ENCODE data around the gene FAM217A.

Gene FAM217A

DNA sequence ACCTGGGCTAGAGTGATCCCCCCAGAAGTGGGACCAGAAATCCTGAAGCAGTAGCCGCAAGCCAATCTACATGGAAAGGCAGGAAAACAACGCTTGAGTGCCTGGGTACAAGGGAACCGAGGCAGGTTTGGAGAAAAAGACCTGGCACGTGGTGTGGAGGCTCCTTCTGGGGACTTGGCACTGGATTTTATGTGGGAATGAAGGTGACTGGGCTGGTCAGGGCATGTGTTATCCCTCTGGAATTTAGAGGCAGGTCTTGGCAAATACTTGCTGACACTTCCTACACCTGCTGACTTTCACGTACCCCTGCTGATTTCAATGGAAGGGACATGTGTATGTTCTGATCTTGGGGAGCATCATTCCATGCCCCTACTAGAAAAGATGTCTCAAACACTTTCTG, 25.0 kb upstream of the FAM217A start:
- H3K79me2 ChIP-seq (ENCODE audit: insufficient read depth, low read depth): no peaks in the 10 kb centered on the region
- no peak overlapping the region; the same call in 1 of the 2 replicates for H2AFZ ChIP-seq (ENCODE audit: low read depth)
- no peak overlapping the region for H3K4me2 ChIP-seq
- H3K27ac ChIP-seq: no peak overlapping the region
- no peaks in the 10 kb centered on the region for H3K4me1 ChIP-seq (ENCODE audit: low read depth, poor library complexity, severe bottlenecking)
- no peak overlapping the region for H3K9ac ChIP-seq
- H4K20me1 ChIP-seq (ENCODE audit: insufficient read depth): no peaks in the 10 kb centered on the region
- no peaks in the 10 kb centered on the region for H3K36me3 ChIP-seq (ENCODE audit: insufficient read depth)
- no peak overlapping the region for H3K4me3 ChIP-seq (IDR thresholded peaks at IDR 0.05; ENCODE audit: insufficient read depth, low read depth, low read length)
- TF ChIP-seq, protein P1, sequence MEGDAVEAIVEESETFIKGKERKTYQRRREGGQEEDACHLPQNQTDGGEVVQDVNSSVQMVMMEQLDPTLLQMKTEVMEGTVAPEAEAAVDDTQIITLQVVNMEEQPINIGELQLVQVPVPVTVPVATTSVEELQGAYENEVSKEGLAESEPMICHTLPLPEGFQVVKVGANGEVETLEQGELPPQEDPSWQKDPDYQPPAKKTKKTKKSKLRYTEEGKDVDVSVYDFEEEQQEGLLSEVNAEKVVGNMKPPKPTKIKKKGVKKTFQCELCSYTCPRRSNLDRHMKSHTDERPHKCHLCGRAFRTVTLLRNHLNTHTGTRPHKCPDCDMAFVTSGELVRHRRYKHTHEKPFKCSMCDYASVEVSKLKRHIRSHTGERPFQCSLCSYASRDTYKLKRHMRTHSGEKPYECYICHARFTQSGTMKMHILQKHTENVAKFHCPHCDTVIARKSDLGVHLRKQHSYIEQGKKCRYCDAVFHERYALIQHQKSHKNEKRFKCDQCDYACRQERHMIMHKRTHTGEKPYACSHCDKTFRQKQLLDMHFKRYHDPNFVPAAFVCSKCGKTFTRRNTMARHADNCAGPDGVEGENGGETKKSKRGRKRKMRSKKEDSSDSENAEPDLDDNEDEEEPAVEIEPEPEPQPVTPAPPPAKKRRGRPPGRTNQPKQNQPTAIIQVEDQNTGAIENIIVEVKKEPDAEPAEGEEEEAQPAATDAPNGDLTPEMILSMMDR (conservative IDR thresholded peaks at IDR 0.05; ENCODE audit: low read depth, low read length): no peak
- H3K27me3 ChIP-seq (ENCODE audit: insufficient read depth, low read depth): no peaks in the 10 kb centered on the region

DNA sequence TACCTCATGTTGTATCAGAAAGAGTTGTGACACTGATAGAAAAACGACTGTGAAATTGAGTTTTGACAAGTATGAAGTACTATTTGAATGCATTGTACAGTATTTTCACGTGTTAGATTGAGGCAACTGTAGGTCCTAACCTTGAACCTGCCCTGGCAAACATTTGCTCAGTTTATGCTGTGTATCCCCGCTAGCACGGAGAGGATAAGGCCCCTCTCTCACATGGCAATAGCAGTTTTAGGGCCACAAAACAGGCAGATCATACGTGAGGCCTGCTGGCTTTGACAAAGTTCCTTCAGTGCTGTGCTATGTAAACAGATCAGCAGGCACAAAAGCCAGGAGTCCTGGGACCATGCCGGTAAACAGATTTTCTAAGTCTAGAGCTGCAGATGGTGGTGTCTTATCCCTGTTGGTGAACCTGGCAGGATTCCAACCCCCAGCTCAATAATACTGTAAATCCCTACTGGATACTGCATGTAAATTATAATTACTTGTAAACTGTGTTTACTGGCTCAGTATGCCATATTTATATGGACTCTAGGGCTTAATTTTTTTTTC, 23.8 kb upstream of the FAM217A start:
- Histone ChIP-seq H3K36me3 (ENCODE audit: insufficient read depth) (no peaks in the 10 kb centered on the region), H3K4me2 (no peak overlapping the region), H3K4me3 (IDR thresholded peaks at IDR 0.05; ENCODE audit: insufficient read depth, low read depth, low read length) (no peak overlapping the region), H3K9ac (no peak overlapping the region), H4K20me1 (ENCODE audit: insufficient read depth) (no peaks in the 10 kb centered on the region), H3K79me2 (ENCODE audit: insufficient read depth, low read depth) (no peaks in the 10 kb centered on the region), H3K27me3 (ENCODE audit: insufficient read depth, low read depth) (no peaks in the 10 kb centered on the region), H3K4me1 (ENCODE audit: low read depth, poor library complexity, severe bottlenecking) (no peaks in the 10 kb centered on the region), H2AFZ (ENCODE audit: low read depth) (no peak overlapping the region), H3K27ac (no peak overlapping the region)
- TF ChIP-seq, protein P1 (conservative IDR thresholded peaks at IDR 0.05; ENCODE audit: low read depth, low read length): no peak

GRCh38 chr6:4101298-4101697, 22.4 kb upstream of the FAM217A start:
- no peak overlapping the region for H3K9ac ChIP-seq
- H3K27me3 ChIP-seq (ENCODE audit: insufficient read depth, low read depth): no peaks in the 10 kb centered on the region
- H3K36me3 ChIP-seq (ENCODE audit: insufficient read depth): no peaks in the 10 kb centered on the region
- TF ChIP-seq, protein P1 (conservative IDR thresholded peaks at IDR 0.05; ENCODE audit: low read depth, low read length): no peak
- H4K20me1 ChIP-seq (ENCODE audit: insufficient read depth): no peaks in the 10 kb centered on the region
- H3K4me2 ChIP-seq: no peak overlapping the region
- no peaks in the 10 kb centered on the region for H3K79me2 ChIP-seq (ENCODE audit: insufficient read depth, low read depth)
- no peak overlapping the region for H3K4me3 ChIP-seq (IDR thresholded peaks at IDR 0.05; ENCODE audit: insufficient read depth, low read depth, low read length)
- H3K4me1 ChIP-seq (ENCODE audit: low read depth, poor library complexity, severe bottlenecking): no peaks in the 10 kb centered on the region
- no peak overlapping the region for H2AFZ ChIP-seq (ENCODE audit: low read depth)
- no peak overlapping the region for H3K27ac ChIP-seq

DNA sequence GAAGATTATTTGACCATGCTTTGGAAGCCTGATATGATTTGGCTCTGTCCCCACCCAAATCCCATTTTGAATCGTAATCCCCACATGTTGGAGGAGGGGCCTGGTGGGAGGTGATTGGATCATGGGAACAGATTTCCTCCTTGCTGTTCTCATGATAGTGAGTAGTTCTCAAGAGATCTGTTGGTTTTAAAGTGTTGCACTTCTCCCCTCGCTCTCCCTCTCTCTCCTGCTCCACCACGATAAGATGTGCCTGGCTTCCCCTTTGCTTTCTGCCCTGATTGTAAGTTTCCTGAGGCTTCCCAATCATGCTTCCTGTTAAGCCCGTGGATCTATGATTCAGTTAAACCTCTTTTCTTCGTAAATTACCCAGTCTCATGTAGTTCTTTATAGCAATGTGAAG, 21.7 kb upstream of the FAM217A start:
- Histone ChIP-seq H3K36me3 (ENCODE audit: insufficient read depth) (no peaks in the 10 kb centered on the region), H2AFZ (ENCODE audit: low read depth) (no peak overlapping the region), H3K4me1 (ENCODE audit: low read depth, poor library complexity, severe bottlenecking) (no peaks in the 10 kb centered on the region), H3K27me3 (ENCODE audit: insufficient read depth, low read depth) (no peaks in the 10 kb centered on the region), H3K4me2 (no peak overlapping the region), H4K20me1 (ENCODE audit: insufficient read depth) (no peaks in the 10 kb centered on the region), H3K9ac (no peak overlapping the region), H3K27ac (no peak overlapping the region), H3K4me3 (IDR thresholded peaks at IDR 0.05; ENCODE audit: insufficient read depth, low read depth, low read length) (no peak overlapping the region), H3K79me2 (ENCODE audit: insufficient read depth, low read depth) (no peaks in the 10 kb centered on the region)
- TF ChIP-seq, protein P1 (conservative IDR thresholded peaks at IDR 0.05; ENCODE audit: low read depth, low read length): no peak

Data from KMS-11 (cell line).